Mesendoderm (in vitro differentiated cells): ENCODE measurements around the gene COX4I1.

Experiments used
- DNase-seq: peaks from one replicate; pipeline ENCODE4 v3.0.0; 2013
- H2AK5ac ChIP-seq: 2 replicates; pipeline ENCODE4 v1.6.1; 2013; ENCODE audit warnings: low read length, inconsistent platforms
- H2BK120ac ChIP-seq: 2 replicates; pipeline ENCODE4 v1.6.1; 2013; ENCODE audit warnings: low read depth, mild to moderate bottlenecking, low read length, moderate library complexity, mixed read lengths
- H2BK15ac ChIP-seq: replicated peaks from 2 replicates; pipeline ENCODE4 v1.6.1; 2013; ENCODE audit warnings: low read depth, mild to moderate bottlenecking, moderate library complexity
- H2BK5ac ChIP-seq: 2 replicates; pipeline ENCODE4 v1.6.1; 2013; ENCODE audit warnings: low read length, inconsistent platforms
- H3K18ac ChIP-seq: 2 replicates; pipeline ENCODE4 v1.6.1; 2013; ENCODE audit warnings: mild to moderate bottlenecking, low read length, mixed read lengths
- H3K23ac ChIP-seq: one replicate; pipeline ENCODE4 v1.6.1; 2013; ENCODE audit warnings: low read length
- H3K27ac ChIP-seq: 2 replicates; pipeline ENCODE4 v1.5.1; 2013; ENCODE audit warnings: low read depth, mild to moderate bottlenecking, inconsistent platforms, low read length, moderate library complexity
- H3K27me3 ChIP-seq: 2 replicates; pipeline ENCODE4 v1.6.1; 2013; ENCODE audit warnings: low read length, control low read depth, mild to moderate bottlenecking, inconsistent platforms; ENCODE audit not compliant: insufficient read depth, poor library complexity
- H3K36me3 ChIP-seq: 2 replicates; pipeline ENCODE4 v1.6.1; 2013; ENCODE audit warnings: low read length, inconsistent platforms; ENCODE audit not compliant: control insufficient read depth, insufficient read depth
- H3K4ac ChIP-seq: one replicate; pipeline ENCODE4 v1.6.1; 2013; ENCODE audit warnings: low read depth, mild to moderate bottlenecking, low read length, moderate library complexity
- H3K4me1 ChIP-seq: 2 replicates; pipeline ENCODE4 v1.6.1; 2013; ENCODE audit warnings: low read depth, low read length, inconsistent platforms; ENCODE audit not compliant: control insufficient read depth
- H3K4me2 ChIP-seq: 2 replicates; pipeline ENCODE4 v1.6.1; 2013; ENCODE audit warnings: low read length
- H3K4me3 ChIP-seq: 2 replicates; pipeline ENCODE4 v1.5.1; 2013; ENCODE audit warnings: mild to moderate bottlenecking, low read length
- H3K56ac ChIP-seq: one replicate; pipeline ENCODE4 v1.6.1; 2013; ENCODE audit warnings: low read length
- H3K79me1 ChIP-seq: 2 replicates; pipeline ENCODE4 v1.6.1; 2013; ENCODE audit warnings: low read length, inconsistent platforms
- H3K79me2 ChIP-seq: 2 replicates; pipeline ENCODE4 v1.6.1; 2013; ENCODE audit warnings: mild to moderate bottlenecking, low read length; ENCODE audit not compliant: control insufficient read depth, insufficient read depth
- H3K9ac ChIP-seq: 2 replicates; pipeline ENCODE4 v1.6.1; 2013; ENCODE audit warnings: low read length, inconsistent platforms
- H4K5ac ChIP-seq: one replicate; pipeline ENCODE4 v1.6.1; 2013; ENCODE audit warnings: low read length
- H4K8ac ChIP-seq: one replicate; pipeline ENCODE4 v1.6.1; 2013; ENCODE audit warnings: low read depth, mild to moderate bottlenecking, control low read depth, low read length, moderate library complexity
- WGBS: extraction: QIAGEN DNeasy Blood & Tissue Kit; methylation state at CpG from one replicate; pipeline ENCODE4 v1.1.7; 2013; ENCODE audit warnings: low lambda C conversion rate, missing lambda C conversion rate; ENCODE audit not compliant: insufficient coverage; ENCODE audit errors: extremely low coverage; 5-methylcytosine and 5-hydroxymethylcytosine counted together

The COX4I1 gene

DNA sequence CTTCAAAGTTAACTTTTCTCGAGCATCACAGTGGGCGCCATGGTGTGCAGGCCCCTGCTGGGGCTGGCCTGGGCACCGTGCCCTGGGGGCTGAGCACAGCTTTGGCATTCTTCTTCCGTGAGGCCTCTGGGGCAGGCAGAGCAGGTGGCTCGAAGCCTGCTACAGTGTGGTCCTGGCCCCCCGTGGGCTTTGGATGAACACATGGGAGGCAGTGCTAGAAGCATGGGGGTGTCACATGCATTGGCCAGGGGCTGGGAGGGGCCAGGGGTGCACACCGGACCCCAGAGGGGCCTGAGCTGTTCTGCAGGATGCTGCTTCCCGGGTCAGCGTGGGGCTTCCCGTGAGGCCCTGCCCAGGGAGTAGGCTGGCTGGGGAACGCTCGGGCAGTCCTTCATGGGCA is 36.5 kb upstream of the COX4I1 start:
- H3K18ac ChIP-seq, result no peak overlapping the region
- H3K27ac ChIP-seq, result no peak overlapping the region
- H3K4me3 ChIP-seq, result no peak overlapping the region
- H3K4ac ChIP-seq, result no peak overlapping the region
- no peak overlapping the region for H3K4me2 ChIP-seq
- no peak overlapping the region for H3K23ac ChIP-seq
- no peak overlapping the region for H2BK5ac ChIP-seq
- H2BK15ac ChIP-seq, result no peak overlapping the region
- no peaks in the 10 kb centered on the region for H3K27me3 ChIP-seq
- no peak overlapping the region for H3K9ac ChIP-seq
- no peaks in the 10 kb centered on the region for H3K36me3 ChIP-seq
- H4K5ac ChIP-seq, result no peak overlapping the region
- no peak overlapping the region for H3K56ac ChIP-seq
- no peak for DNase-seq
- WGBS, result no CpG with 5 or more reads among the region's 12 CpGs
- H3K4me1 ChIP-seq, result no peaks in the 10 kb centered on the region
- H4K8ac ChIP-seq, result no peak overlapping the region
- H2AK5ac ChIP-seq, result no peak overlapping the region
- H3K79me2 ChIP-seq, result no peaks in the 10 kb centered on the region
- H2BK120ac ChIP-seq, result no peak overlapping the region
- no peaks in the 10 kb centered on the region for H3K79me1 ChIP-seq

DNA sequence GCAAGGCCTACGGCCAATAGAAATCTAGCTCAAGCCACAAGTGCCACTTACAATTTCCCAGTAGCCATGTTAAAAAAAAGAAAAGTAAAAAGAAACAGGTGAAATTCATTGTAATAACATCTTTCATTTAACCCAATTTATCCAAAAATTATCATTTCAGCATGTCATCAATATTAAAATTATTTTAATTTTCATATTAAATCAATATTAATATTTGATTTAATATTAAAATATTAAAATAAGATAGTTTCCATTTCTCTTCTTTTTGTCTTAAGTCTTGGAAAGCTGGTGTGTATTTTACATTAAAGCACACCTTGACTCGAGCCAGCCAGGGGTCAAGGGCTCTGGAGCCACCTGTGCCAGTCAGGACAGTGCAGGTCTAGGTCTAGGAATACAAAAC is 35.9 kb upstream of the COX4I1 start:
- no peaks in the 10 kb centered on the region for H3K79me1 ChIP-seq
- no peak overlapping the region for H2BK120ac ChIP-seq
- H3K27me3 ChIP-seq, result no peaks in the 10 kb centered on the region
- DNase-seq, result no peak
- H2BK5ac ChIP-seq, result no peak overlapping the region
- H2AK5ac ChIP-seq, result no peak overlapping the region
- H3K79me2 ChIP-seq, result no peaks in the 10 kb centered on the region
- H3K27ac ChIP-seq, result no peak overlapping the region
- H3K9ac ChIP-seq, result no peak overlapping the region
- H3K18ac ChIP-seq, result no peak overlapping the region
- H3K4me3 ChIP-seq, result no peak overlapping the region
- WGBS, result no CpG with 5 or more reads among the region's 2 CpGs
- no peak overlapping the region for H3K23ac ChIP-seq
- no peak overlapping the region for H3K4ac ChIP-seq
- H4K8ac ChIP-seq, result no peak overlapping the region
- H3K4me1 ChIP-seq, result no peaks in the 10 kb centered on the region
- H3K36me3 ChIP-seq, result no peaks in the 10 kb centered on the region
- H4K5ac ChIP-seq, result no peak overlapping the region
- no peak overlapping the region for H3K56ac ChIP-seq
- H2BK15ac ChIP-seq, result no peak overlapping the region
- no peak overlapping the region for H3K4me2 ChIP-seq

DNA sequence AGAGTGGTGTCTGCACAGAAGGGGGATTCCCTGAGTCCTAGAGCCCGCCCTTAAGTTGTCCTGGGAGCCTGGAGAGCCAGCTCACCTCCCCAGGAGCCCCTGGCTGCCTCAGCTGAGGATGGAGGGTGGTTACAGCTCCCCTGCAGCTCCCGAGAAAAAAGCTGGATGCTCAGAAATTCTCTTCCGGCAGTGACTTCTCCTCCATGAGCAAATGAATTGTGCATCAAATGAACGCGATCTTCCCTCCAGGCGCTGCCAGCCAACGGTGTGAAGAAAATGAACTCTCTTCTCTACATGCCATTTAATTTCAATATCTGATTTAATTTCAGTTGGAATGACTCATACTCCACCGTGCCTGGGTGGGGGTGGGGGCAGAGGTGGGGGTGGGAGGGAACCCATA is 34.3 kb upstream of the COX4I1 start:
- no peak overlapping the region for H3K4me3 ChIP-seq
- H3K27me3 ChIP-seq, result no peaks in the 10 kb centered on the region
- no peak overlapping the region for H2BK5ac ChIP-seq
- H3K36me3 ChIP-seq, result no peaks in the 10 kb centered on the region
- no peak for DNase-seq
- H3K18ac ChIP-seq, result no peak overlapping the region
- H3K9ac ChIP-seq, result no peak overlapping the region
- H3K23ac ChIP-seq, result no peak overlapping the region
- H3K4ac ChIP-seq, result no peak overlapping the region
- no peak overlapping the region for H2AK5ac ChIP-seq
- H2BK15ac ChIP-seq, result no peak overlapping the region
- no peak overlapping the region for H4K5ac ChIP-seq
- no peak overlapping the region for H3K4me2 ChIP-seq
- H3K79me1 ChIP-seq, result no peaks in the 10 kb centered on the region
- H3K4me1 ChIP-seq, result no peaks in the 10 kb centered on the region
- H3K79me2 ChIP-seq, result no peaks in the 10 kb centered on the region
- H4K8ac ChIP-seq, result no peak overlapping the region
- no peak overlapping the region for H2BK120ac ChIP-seq
- WGBS, result no CpG with 5 or more reads among the region's 8 CpGs
- no peak overlapping the region for H3K27ac ChIP-seq
- H3K56ac ChIP-seq, result no peak overlapping the region

DNA sequence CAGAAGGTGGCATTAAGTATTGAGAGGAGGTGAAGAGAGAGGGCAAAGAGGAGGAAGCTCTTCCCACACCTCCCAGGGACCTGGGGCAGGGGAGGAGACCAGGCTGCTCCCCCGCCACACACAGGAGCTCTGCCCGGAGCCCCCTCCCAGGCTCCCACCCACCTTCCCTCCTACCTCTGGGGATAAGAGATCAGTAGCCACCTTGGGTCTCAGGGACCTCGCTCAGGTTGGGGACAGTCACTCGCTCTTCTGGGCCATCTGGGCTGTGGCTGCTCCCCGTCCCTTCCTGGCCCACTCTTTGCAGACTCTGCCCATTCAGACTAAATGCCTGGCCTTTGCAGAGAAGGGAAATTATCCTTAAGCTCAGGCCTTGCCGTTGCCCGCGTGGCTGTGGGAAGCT is 33.7 kb upstream of the COX4I1 start:
- Histone ChIP-seq H3K9ac (no peak overlapping the region), H3K27me3 (no peaks in the 10 kb centered on the region), H2BK5ac (no peak overlapping the region), H3K4ac (no peak overlapping the region), H3K4me1 (no peaks in the 10 kb centered on the region), H4K5ac (no peak overlapping the region), H3K36me3 (no peaks in the 10 kb centered on the region), H3K56ac (no peak overlapping the region), H3K79me2 (no peaks in the 10 kb centered on the region), H4K8ac (no peak overlapping the region), H2AK5ac (no peak overlapping the region), H3K23ac (no peak overlapping the region), H3K4me3 (no peak overlapping the region), H2BK15ac (no peak overlapping the region), H3K4me2 (no peak overlapping the region), H3K79me1 (no peaks in the 10 kb centered on the region), H3K27ac (no peak overlapping the region), H2BK120ac (no peak overlapping the region), H3K18ac (no peak overlapping the region)
- no CpG with 5 or more reads among the region's 8 CpGs for WGBS
- DNase-seq, result no peak

DNA sequence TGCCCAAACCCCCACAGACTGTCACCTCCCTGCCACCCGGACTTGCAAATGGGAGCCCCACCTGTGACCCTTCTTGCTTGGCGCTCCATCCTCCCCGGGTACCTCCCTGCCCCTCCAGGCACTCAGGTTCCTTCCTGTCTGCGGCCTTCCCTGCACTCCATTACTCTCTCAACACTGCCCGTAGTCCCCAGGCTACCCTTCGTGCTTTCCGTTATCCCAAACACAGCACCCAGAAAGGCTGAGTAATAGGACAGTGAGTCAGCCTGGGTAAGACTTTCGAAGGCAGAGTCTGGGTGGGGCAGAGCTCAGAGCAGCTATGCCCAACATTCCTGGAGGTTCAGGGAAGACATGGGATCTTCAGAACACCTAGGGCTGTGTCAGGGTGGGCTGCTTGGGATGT is 32.0 kb upstream of the COX4I1 start:
- Histone ChIP-seq H2BK5ac (no peak overlapping the region), H3K27me3 (no peaks in the 10 kb centered on the region), H2AK5ac (no peak overlapping the region), H3K79me1 (no peaks in the 10 kb centered on the region), H3K9ac (no peak overlapping the region), H3K23ac (no peak overlapping the region), H3K36me3 (no peaks in the 10 kb centered on the region), H2BK15ac (no peak overlapping the region), H3K4me3 (no peak overlapping the region), H3K56ac (no peak overlapping the region), H3K4me1 (no peaks in the 10 kb centered on the region), H3K18ac (no peak overlapping the region), H2BK120ac (no peak overlapping the region), H3K4ac (no peak overlapping the region), H4K8ac (no peak overlapping the region), H4K5ac (no peak overlapping the region), H3K79me2 (no peaks in the 10 kb centered on the region), H3K27ac (no peak overlapping the region), H3K4me2 (no peak overlapping the region)
- peak; percentile 80 for DNase-seq
- WGBS, result no CpG with 5 or more reads among the region's 8 CpGs

DNA sequence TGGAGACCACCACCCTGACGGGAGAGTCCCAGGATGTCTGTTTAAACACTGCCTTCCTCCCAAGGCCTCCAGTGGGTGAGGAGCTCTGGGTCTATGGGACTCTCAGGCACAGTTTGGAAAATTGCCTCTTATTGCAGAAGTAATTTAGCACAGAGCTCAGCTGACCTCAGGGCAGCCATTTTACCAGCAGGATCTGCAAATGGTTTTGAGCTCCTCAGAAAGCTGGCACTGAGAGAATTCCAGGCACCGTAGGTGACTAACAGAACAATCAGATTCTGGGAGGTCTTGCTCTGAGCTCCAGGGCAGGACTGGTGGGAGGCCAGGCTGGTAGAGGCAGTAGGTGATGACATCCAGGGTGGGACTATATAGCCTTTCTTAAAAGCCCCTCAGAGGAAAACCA is 31.3 kb upstream of the COX4I1 start:
- Histone ChIP-seq H3K4me1 (no peaks in the 10 kb centered on the region), H3K4ac (no peak overlapping the region), H3K27me3 (no peaks in the 10 kb centered on the region), H2BK15ac (no peak overlapping the region), H3K9ac (no peak overlapping the region), H3K4me2 (no peak overlapping the region), H4K8ac (no peak overlapping the region), H3K27ac (no peak overlapping the region), H3K79me1 (no peaks in the 10 kb centered on the region), H3K36me3 (no peaks in the 10 kb centered on the region), H2BK5ac (no peak overlapping the region), H3K4me3 (no peak overlapping the region), H2AK5ac (no peak overlapping the region), H2BK120ac (no peak overlapping the region), H3K23ac (no peak overlapping the region), H3K18ac (no peak overlapping the region), H3K56ac (no peak overlapping the region), H4K5ac (no peak overlapping the region), H3K79me2 (no peaks in the 10 kb centered on the region)
- peak; percentile 71 for DNase-seq
- no CpG with 5 or more reads among the region's 2 CpGs for WGBS
